HG03280 (cell line): ENCODE results near the gene TNIP2.

Experiments used
- ATAC-seq: cut with Tn5 transposase; IDR thresholded peaks from one replicate; pipeline ENCODE4 v1.9.1; 2021; ENCODE audit warnings: mild to moderate bottlenecking, moderate library complexity; ENCODE audit not compliant: unreplicated experiment

TNIP2 gene

GRCh38 chr4:2755821-2756690 is at the start of gene TNIP2:
TNIP2 (minus strand) TSS chr4:2756336; CDS start chr4:2756289, 47 bp downstream.
- ATAC-seq = peak; percentile 65

GRCh38 chr4:2804973-2805501 is 48.9 kb upstream of the TNIP2 start:
- ATAC-seq = no peak

GRCh38 chr4:2804449-2804972 is 48.4 kb upstream of the TNIP2 start:
- no peak for ATAC-seq

- no peak for ATAC-seq
These were observed 47.7 kb upstream of the TNIP2 start for GRCh38 chr4:2803624-2804448.

GRCh38 chr4:2802618-2803531 is 46.7 kb upstream of the TNIP2 start:
- ATAC-seq = no peak

- no peak for ATAC-seq
These were observed 44.8 kb upstream of the TNIP2 start for GRCh38 chr4:2800691-2801596.

- no peak for ATAC-seq
These were observed 44.0 kb upstream of the TNIP2 start for GRCh38 chr4:2799971-2800690.

- ATAC-seq = no peak
These were observed 43.2 kb upstream of the TNIP2 start for GRCh38 chr4:2799224-2799911.

GRCh38 chr4:2798399-2799223 is 42.5 kb upstream of the TNIP2 start:
- ATAC-seq = no peak

GRCh38 chr4:2797545-2798305 is 41.6 kb upstream of the TNIP2 start:
- ATAC-seq = no peak

- ATAC-seq = no peak
These were observed 40.9 kb upstream of the TNIP2 start for GRCh38 chr4:2796849-2797544.

- ATAC-seq = no peak
These were observed 40.0 kb upstream of the TNIP2 start for GRCh38 chr4:2795893-2796848.

- ATAC-seq = no peak
These were observed 39.3 kb upstream of the TNIP2 start for GRCh38 chr4:2795300-2795892.
